Measurements from ENCODE around the gene GCNT3. TPM values are rescaled to one million over a fixed set of nuclear protein-coding genes. Genes with fewer than 3 reads are reported as not detected.

GCNT3 gene
- total and polyA plus RNA-seq, 2 of the 8 experiments (the other 6 are each of a cell fraction or from before 2014, with no cell fraction given): not detected

- ChIA-PET POLR2A (ENCODE audit: partially characterized antibody) (interaction anchor here (1.6 kb wide), 1 partner anchor 13 kb away, joined by 4 read pairs; the partner anchor contains the start of gene GTF2A2), CTCF (ENCODE audit: partially characterized antibody) (interaction anchor here (2.8 to 3.9 kb wide), 2 partner anchors 11 to 112 kb away, joined by 9 to 22 read pairs; no protein-coding TSS in a partner anchor)
- no peak overlapping the region for H3K4me3 ChIP-seq (ENCODE audit: extremely low read depth in 1 of 4, insufficient read depth in 2 of 4, low read depth in 3 of 4, low read length in 4 of 4)
- H4K20me1 ChIP-seq (replicated peaks in 1 of 2; ENCODE audit: control insufficient read depth in 1 of 2, insufficient read depth in 2 of 2, low read length in 2 of 2): peaks cover 0 to 3% of the 10 kb centered on the region in 2 experiments
- no peak overlapping the region for H4K5ac ChIP-seq (ENCODE audit: insufficient read length, low read depth, low read length)
- DNase-seq (ENCODE audit: low read depth in 1 of 2, low spot score in 2 of 2) (no peak), FAIRE-seq (no peak)
- TF ChIP-seq MAFK (IDR thresholded peaks at IDR 0.05; ENCODE audit: low read depth, low read length): no peak
- TF ChIP-seq JUND (IDR thresholded peaks at IDR 0.05; ENCODE audit: low read length): no peak
- no peak for TF ChIP-seq BACH1 (IDR thresholded peaks at IDR 0.05; ENCODE audit: low read length)
- no peak for TF ChIP-seq CHD1 (IDR thresholded peaks at IDR 0.05; ENCODE audit: low read depth, low read length)
- H3K23me2 ChIP-seq (ENCODE audit: low read depth, low read length): no peaks in the 10 kb centered on the region
- peaks cover 0 to 45% (median 13%) of the 10 kb centered on the region in 4 experiments; a peak in 5 of 8 replicates for H3K36me3 ChIP-seq (ENCODE audit: control insufficient read depth in 2 of 4, insufficient read depth in 4 of 4, low read length in 3 of 4)
- no peak overlapping the region for H2BK120ac ChIP-seq (replicated peaks; ENCODE audit: low read depth, low read length)
- no peak overlapping the region for H3K9ac ChIP-seq (replicated peaks in 1 of 4; ENCODE audit: extremely low read depth in 1 of 4, low read depth in 3 of 4, low read length in 3 of 4)
- H2BK15ac ChIP-seq (ENCODE audit: low read length): no peak overlapping the region
- no peak overlapping the region for H2AFZ ChIP-seq (ENCODE audit: low read length)
- no peaks in the 10 kb centered on the region for H3K9me3 ChIP-seq (ENCODE audit: insufficient read depth in 2 of 2, low read depth in 1 of 2, low read length in 1 of 2)
- H3K56ac ChIP-seq (replicated peaks; ENCODE audit: insufficient read length, low read depth, low read length): no peak overlapping the region
- no peak overlapping the region for H3K23ac ChIP-seq (ENCODE audit: insufficient read length)
- H3K27ac ChIP-seq (ENCODE audit: low read depth, low read length): no peak overlapping the region
- no peak overlapping the region for H2BK5ac ChIP-seq (ENCODE audit: low read depth, low read length)
- H3K79me2 ChIP-seq (ENCODE audit: control insufficient read depth in 1 of 2, insufficient read depth in 2 of 2, low read length in 2 of 2): no peaks in the 10 kb centered on the region
- H3K79me1 ChIP-seq (ENCODE audit: low read depth, low read length): no peaks in the 10 kb centered on the region
- no peaks in the 10 kb centered on the region for H3K27me3 ChIP-seq (replicated peaks in 1 of 4; ENCODE audit: control insufficient read depth in 3 of 4, extremely low read depth in 1 of 4, insufficient read depth in 3 of 4, low read length in 3 of 4)
- 87% methylated on average over 4 of the region's 4 CpGs; no CpG with 5 or more reads in 1 of the 2 experiments for WGBS, 2 experiments (ENCODE audit: extremely low coverage in 1 of 2, insufficient coverage in 1 of 2, insufficient read length in 1 of 2, insufficient replicate concordance in 2 of 2, low coverage in 1 of 2, low lambda C conversion rate in 2 of 2, missing lambda C conversion rate in 1 of 2)
- no peak overlapping the region for H3K18ac ChIP-seq (ENCODE audit: extremely low read depth, low read length)
- no peak overlapping the region for H4K8ac ChIP-seq (ENCODE audit: extremely low read depth, insufficient read depth, low read length)
- H3K4ac ChIP-seq (replicated peaks; ENCODE audit: insufficient read length, low read depth, low read length): no peak overlapping the region
- H2BK20ac ChIP-seq (ENCODE audit: low read length): no peak overlapping the region
- H2AK5ac ChIP-seq (ENCODE audit: low read depth, low read length): no peak overlapping the region
- no peak overlapping the region for H3K14ac ChIP-seq (ENCODE audit: insufficient read length)
- H3K4me2 ChIP-seq (ENCODE audit: insufficient read depth in 1 of 2, low read depth in 2 of 2, low read length in 2 of 2): no peak overlapping the region
- H4K91ac ChIP-seq (replicated peaks; ENCODE audit: insufficient read length, low read length): no peak overlapping the region
- H3K4me1 ChIP-seq (replicated peaks in 1 of 4; ENCODE audit: control insufficient read depth in 3 of 4, insufficient read depth in 4 of 4, low read length in 3 of 4): no peaks in the 10 kb centered on the region
- H2BK12ac ChIP-seq (ENCODE audit: low read depth, low read length): no peak overlapping the region
Observed at GRCh38 chr15:59644756-59645155, 33.2 kb downstream of the GCNT3 start.
